NCI-H146 treated with DMSO at 0.1 percent for 48 hours (cell line): ENCODE results near the gene PAX2.

Experiments
- DNase-seq: peaks from one replicate; lab custom pipeline; 2025; ENCODE audit not compliant: unreplicated experiment; lab: John Stamatoyannopoulos, UW

PAX2 gene

DNA sequence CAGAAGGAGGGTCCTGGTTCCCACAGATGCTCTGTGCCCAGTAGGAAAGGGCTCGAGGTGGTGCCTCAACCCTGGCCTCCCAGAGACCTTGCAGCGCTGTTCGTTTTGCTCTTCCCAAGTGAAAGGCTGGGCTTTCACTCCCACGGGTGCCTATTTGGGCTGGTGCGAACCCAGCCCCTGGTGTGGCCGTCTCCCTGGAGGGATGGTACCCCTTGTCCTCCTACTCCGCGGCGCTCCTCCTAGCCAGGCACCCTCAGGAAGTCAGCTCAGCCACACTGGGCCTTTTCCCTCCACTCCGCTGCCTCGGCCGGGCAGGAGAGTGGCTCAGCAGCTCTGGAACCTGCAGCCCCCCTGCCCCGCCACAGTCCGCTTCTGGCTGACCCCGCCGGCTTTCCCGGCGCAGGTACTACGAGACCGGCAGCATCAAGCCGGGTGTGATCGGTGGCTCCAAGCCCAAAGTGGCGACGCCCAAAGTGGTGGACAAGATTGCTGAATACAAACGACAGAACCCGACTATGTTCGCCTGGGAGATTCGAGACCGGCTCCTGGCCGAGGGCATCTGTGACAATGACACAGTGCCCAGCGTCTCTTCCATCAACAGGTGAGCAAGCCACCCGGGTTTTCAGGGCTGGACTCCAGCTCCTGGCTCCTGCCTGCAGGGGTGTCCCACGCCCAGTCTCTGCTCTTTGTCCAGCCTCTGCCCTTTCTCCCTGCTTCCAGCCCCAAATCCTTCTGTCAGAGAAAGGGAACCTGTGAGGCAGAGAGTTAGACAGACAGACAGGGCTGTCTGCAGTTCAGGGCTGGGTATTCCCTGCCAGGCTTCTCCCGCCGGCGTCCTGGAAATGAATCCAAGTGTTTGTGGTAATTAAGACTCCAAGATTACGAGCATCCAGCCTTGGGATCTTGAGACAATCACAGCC lies 5.2 kb downstream of the PAX2 start:
- DNase-seq: no peak

- no peak for DNase-seq
Measured at GRCh38 chr10:100751211-100751933, 6.0 kb downstream of the PAX2 start.

- no peak for DNase-seq
Measured at GRCh38 chr10:100755821-100756220, 10.4 kb downstream of the PAX2 start.

DNA sequence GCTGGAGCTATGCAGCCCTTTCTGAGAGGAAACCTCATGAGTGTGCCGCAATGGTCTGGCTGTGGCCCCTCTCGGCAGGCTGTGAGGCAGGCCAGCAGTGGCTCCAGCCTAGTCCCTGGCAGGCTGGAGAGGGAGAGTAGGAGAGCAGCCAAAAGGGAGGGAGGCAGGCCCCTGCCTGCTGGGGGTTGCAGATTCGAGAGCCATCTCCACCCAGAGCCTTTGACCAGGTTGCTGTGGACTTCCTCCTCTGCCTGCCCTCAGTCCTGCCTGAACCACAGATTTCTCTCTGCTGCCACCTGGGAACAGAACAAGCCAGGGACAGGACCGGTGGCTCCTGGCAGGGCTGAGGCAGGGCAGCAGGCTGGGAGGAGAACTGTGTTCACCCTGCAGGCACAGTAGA lies 13.9 kb downstream of the PAX2 start:
- no peak for DNase-seq

DNA sequence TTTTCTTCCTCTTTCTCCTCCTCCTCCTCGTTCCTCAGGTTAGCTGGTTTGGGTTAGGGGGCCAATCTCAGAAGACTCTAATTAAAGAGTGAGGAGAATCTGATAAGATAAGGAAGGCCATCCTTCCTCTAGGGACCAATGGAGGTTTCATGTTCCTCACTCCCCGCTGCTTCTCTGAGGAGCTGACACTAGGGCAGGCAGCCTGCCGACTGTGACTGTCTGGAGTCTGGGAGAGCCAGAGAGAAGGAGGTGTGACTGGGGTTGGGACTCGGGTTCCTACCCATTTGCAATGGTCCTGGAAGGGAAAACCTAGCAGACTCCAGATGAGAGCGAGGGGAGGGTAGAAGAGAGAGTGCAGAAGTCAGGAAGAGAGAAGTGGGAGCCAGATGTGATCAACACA lies 15.3 kb downstream of the PAX2 start:
- DNase-seq: no peak

- no peak for DNase-seq
Measured at GRCh38 chr10:100761191-100761590, 15.8 kb downstream of the PAX2 start.

- DNase-seq: no peak
Measured at GRCh38 chr10:100763043-100763747, 17.8 kb downstream of the PAX2 start.

DNA sequence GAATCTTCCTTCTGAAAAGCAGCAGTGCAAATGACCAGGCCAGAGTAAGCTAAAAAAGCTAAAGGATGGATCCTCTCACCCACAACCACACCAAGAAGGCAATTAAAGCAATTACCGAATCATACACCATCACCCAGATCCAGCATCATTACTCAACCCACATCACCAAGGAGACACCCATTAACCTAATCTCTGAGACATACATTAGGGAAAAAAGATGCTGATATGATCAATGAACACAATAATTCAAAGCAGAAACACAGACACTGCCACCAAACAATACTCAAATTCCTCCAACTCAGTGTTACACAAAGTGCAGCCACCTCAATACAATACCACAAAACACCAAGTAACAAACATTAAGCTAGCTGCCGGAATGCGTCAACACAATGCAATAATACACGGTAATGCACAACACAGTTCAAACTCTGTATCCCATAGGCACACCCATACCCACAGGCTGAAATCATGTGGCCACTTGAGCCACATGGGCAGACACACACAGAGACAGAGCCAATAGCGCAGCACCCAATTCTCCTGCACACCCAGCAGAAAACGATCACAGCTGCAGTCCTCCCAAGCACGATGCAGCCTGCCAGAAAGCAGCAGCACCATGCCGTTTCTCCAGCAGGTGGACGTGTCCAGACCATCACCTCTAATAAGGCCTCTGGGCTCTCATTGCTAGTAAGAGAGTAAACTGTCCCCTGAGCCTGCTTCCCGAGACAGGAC lies 21.5 kb downstream of the PAX2 start:
- no peak for DNase-seq

GRCh38 chr10:100767422-100767775 lies 22.0 kb downstream of the PAX2 start:
- no peak for DNase-seq

- DNase-seq: no peak
Measured at GRCh38 chr10:100769481-100769880, 24.1 kb downstream of the PAX2 start.

DNA sequence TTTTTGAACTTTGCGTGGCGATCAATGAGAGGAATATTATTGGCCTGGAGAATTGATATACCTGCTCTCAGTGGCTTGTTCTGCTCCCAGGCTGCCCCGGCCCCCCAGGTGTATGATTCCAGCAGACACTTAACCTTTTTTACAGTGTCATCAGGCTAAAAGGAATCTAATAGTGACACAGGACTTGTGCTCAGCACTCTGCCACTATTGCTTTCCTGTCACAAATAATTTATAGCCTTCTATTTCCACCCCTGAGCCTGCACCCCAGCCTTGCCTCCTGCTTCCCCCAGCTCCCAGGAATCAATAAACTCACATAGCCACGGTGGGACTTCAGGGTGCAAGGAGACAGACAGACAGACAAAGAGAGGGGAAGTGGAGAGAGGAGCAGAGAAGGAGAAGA lies 28.3 kb downstream of the PAX2 start:
- no peak for DNase-seq

- DNase-seq: no peak
Measured at GRCh38 chr10:100774223-100774622, 28.8 kb downstream of the PAX2 start.

- DNase-seq: no peak
Measured at GRCh38 chr10:100774876-100775275, 29.5 kb downstream of the PAX2 start.

GRCh38 chr10:100775386-100775785 lies 30.0 kb downstream of the PAX2 start:
- DNase-seq: no peak

DNA sequence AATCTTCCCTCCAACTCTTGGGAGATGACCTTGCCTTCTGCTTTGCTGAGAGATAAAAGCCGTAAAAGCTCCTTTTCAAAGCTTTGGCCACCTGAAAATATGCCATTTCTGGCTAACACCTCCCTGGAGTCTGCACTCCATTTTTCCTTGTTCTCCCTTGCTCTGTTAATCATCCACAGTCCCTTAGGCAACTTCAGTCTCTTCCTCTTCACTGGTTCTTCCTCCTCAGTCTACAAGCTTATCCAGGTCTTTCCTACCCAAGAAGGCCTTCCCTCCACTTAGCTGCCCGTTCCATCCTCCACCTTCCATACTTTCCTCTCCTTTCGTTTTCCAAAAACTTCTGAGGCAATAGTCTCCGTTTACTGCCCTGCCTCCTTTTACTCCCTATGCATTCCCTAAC lies 30.5 kb downstream of the PAX2 start:
- DNase-seq: no peak

- DNase-seq: no peak
Measured at GRCh38 chr10:100776671-100777070, 31.3 kb downstream of the PAX2 start.

DNA sequence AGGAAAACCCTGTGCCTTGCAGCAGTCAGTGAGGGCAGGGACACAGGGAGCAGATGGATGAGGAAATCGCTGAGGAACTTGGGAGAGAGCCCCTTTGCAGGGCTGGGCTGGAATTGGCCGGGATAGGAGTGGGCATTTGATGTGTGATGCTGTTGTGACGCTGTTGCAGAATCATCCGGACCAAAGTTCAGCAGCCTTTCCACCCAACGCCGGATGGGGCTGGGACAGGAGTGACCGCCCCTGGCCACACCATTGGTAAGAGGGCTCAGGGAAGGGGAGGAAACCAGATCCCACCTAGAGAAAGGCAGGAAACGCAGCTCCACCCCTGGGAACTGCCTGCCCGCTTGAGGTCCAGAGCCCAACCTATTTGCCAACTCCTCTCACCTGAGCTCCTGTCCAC lies 33.9 kb downstream of the PAX2 start:
- DNase-seq: no peak

DNA sequence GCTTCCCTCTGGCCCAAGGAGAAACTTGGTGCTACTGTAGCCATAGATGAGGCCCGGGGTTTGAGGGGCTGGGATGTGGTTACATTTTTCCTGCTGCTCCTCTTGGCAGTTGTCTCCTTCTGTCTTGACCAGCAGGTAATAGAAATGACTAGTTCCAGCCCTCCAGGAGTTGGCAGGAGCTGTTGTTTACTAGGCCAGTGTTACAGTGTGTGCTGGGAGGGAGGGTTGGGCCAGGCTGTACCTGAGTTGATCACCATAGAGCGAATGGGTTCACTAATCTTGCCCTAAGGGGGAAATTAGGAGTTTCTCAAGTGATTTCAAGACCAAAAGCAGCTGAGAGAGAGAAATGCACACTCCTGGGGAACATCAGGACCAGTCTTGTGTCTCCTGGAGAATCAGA lies 34.9 kb downstream of the PAX2 start:
- no peak for DNase-seq

GRCh38 chr10:100781145-100781665 lies 35.8 kb downstream of the PAX2 start:
- DNase-seq: no peak

DNA sequence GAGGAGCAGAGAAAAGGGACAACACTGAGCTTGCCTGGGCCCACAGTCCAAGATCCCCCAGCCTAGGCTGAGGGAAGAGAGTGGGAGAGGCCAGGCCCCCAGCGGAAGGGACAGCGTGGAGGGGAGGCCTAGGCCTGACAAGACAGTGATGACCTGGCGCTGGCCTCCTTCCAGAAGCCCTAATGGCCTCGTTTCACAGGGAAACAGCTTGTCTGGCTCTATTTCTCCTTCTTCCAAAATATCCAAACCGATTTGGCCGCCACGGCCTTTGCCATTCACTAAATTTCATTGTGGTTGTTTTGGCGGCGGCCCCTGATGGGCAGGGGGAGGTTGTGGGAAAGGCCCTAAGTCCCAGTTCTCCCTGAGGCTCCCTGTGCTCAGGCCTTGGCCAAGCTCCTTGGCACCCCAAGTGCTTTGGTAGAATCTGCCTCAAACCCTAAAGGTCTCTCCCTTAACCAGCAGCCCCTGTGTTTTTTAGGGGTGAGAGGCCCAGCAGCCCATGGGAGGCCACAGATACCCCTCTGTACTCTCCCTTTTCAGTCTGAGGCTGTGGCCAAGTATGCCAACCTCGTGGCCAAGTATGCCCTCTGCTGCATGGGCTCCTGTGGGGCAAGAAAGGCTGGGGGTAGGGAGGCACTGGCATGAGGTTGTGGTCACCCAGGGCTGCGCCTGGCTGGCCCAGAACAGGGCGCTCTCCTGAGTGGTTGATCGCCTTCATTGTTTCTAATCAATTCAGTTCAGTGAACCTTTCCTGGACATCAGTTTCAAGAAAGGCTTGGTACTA lies 37.3 kb downstream of the PAX2 start:
- no peak for DNase-seq
